ENCODE data around the gene PLEKHG4B.
"Not testable (repeated sequence)": the region's sequence is repeated elsewhere in the genome, so short reads cannot be mapped to it uniquely, and the experiment has no call there.

Gene PLEKHG4B

GRCh38 chr5:191036-191948 lies 99.3 kb downstream of the PLEKHG4B start, which contains the start of gene LRRC14B:
Gene LRRC14B, plus strand, starts transcription at chr5:191495. Its CDS starts 44 bp downstream, at chr5:191539.
- peaks cover 17% of the 10 kb centered on the region for H3K4me1 Mint-ChIP-seq (ENCODE audit: low read depth)
- peak; percentile 48 for DNase-seq
- H3K27ac Mint-ChIP-seq: no peak within 1 kb of the TSS
- H3K27me3 Mint-ChIP-seq: peaks cover 22% of the 10 kb centered on the region
- no peak within 1 kb of the TSS for H3K4me3 Mint-ChIP-seq
- H3K9me3 Mint-ChIP-seq: no peaks in the 10 kb centered on the region
- H3K36me3 Mint-ChIP-seq (ENCODE audit: low read depth): no peaks in the 10 kb centered on the region

GRCh38 chr5:191949-192690 lies 100.2 kb downstream of the PLEKHG4B start:
- no peak for DNase-seq
- Mint-ChIP-seq H3K27me3 (peaks cover 22% of the 10 kb centered on the region), H3K27ac (no peak overlapping the region), H3K4me3 (no peak overlapping the region), H3K9me3 (no peaks in the 10 kb centered on the region), H3K4me1 (ENCODE audit: low read depth) (peaks cover 17% of the 10 kb centered on the region), H3K36me3 (ENCODE audit: low read depth) (no peaks in the 10 kb centered on the region)

GRCh38 chr5:192691-192969 lies 100.7 kb downstream of the PLEKHG4B start:
- Mint-ChIP-seq H3K27ac (no peak overlapping the region), H3K36me3 (ENCODE audit: low read depth) (no peaks in the 10 kb centered on the region), H3K4me1 (ENCODE audit: low read depth) (peaks cover 17% of the 10 kb centered on the region), H3K9me3 (no peaks in the 10 kb centered on the region), H3K27me3 (peaks cover 22% of the 10 kb centered on the region), H3K4me3 (no peak overlapping the region)
- no peak for DNase-seq

- no peaks in the 10 kb centered on the region for H3K36me3 Mint-ChIP-seq (ENCODE audit: low read depth)
- H3K27ac Mint-ChIP-seq: no peak overlapping the region
- H3K4me1 Mint-ChIP-seq (ENCODE audit: low read depth): peaks cover 16% of the 10 kb centered on the region
- DNase-seq: no peak
- no peak overlapping the region for H3K4me3 Mint-ChIP-seq
- H3K9me3 Mint-ChIP-seq: no peaks in the 10 kb centered on the region
- H3K27me3 Mint-ChIP-seq: peaks cover 22% of the 10 kb centered on the region
Measured at GRCh38 chr5:192970-193831, 101.2 kb downstream of the PLEKHG4B start.

- H3K27me3 Mint-ChIP-seq: peaks cover 18% of the 10 kb centered on the region
- DNase-seq: no peak
- H3K4me1 Mint-ChIP-seq (ENCODE audit: low read depth): peaks cover 9% of the 10 kb centered on the region
- H3K4me3 Mint-ChIP-seq: no peak overlapping the region
- no peaks in the 10 kb centered on the region for H3K9me3 Mint-ChIP-seq
- no peak overlapping the region for H3K27ac Mint-ChIP-seq
- H3K36me3 Mint-ChIP-seq (ENCODE audit: low read depth): no peaks in the 10 kb centered on the region
Measured at GRCh38 chr5:194102-194501, 102.1 kb downstream of the PLEKHG4B start.

- Mint-ChIP-seq H3K4me1 (ENCODE audit: low read depth) (peaks cover 9% of the 10 kb centered on the region), H3K27ac (no peak overlapping the region), H3K27me3 (peaks cover 18% of the 10 kb centered on the region), H3K36me3 (ENCODE audit: low read depth) (no peaks in the 10 kb centered on the region), H3K4me3 (no peak overlapping the region), H3K9me3 (no peaks in the 10 kb centered on the region)
- no peak for DNase-seq
Measured at GRCh38 chr5:194603-195209, 102.7 kb downstream of the PLEKHG4B start.

- Mint-ChIP-seq H3K9me3 (no peaks in the 10 kb centered on the region), H3K27ac (no peak overlapping the region)
- DNase-seq: no peak
Measured at GRCh38 chr5:195401-196160, 103.6 kb downstream of the PLEKHG4B start.

GRCh38 chr5:196350-196749 lies 104.4 kb downstream of the PLEKHG4B start:
- Mint-ChIP-seq H3K9me3 (no peaks in the 10 kb centered on the region), H3K36me3 (ENCODE audit: low read depth) (no peaks in the 10 kb centered on the region), H3K27me3 (peaks cover 9% of the 10 kb centered on the region), H3K27ac (no peak overlapping the region), H3K4me1 (ENCODE audit: low read depth) (peaks cover 3% of the 10 kb centered on the region), H3K4me3 (no peak overlapping the region)
- DNase-seq: no peak

More at GRCh38 chr5:195401-196160, 103.6 kb downstream of the PLEKHG4B start:
- H3K36me3 Mint-ChIP-seq (ENCODE audit: low read depth): no peaks in the 10 kb centered on the region
- peaks cover 7% of the 10 kb centered on the region for H3K4me1 Mint-ChIP-seq (ENCODE audit: low read depth)
- H3K4me3 Mint-ChIP-seq: no peak overlapping the region
- peaks cover 13% of the 10 kb centered on the region for H3K27me3 Mint-ChIP-seq

- not testable (repeated sequence) for H3K27me3 Mint-ChIP-seq; DNase-seq; H3K36me3 Mint-ChIP-seq (ENCODE audit: low read depth); H3K9me3 Mint-ChIP-seq; H3K27ac Mint-ChIP-seq; H3K4me3 Mint-ChIP-seq; H3K4me1 Mint-ChIP-seq (ENCODE audit: low read depth)
Measured at GRCh38 chr5:197031-197430, 105.1 kb downstream of the PLEKHG4B start.

GRCh38 chr5:197892-198489 lies 106.0 kb downstream of the PLEKHG4B start:
- Mint-ChIP-seq H3K4me3 (no peak overlapping the region), H3K4me1 (ENCODE audit: low read depth) (peaks cover 3% of the 10 kb centered on the region), H3K27ac (no peak overlapping the region), H3K9me3 (no peaks in the 10 kb centered on the region), H3K36me3 (ENCODE audit: low read depth) (peaks cover 6% of the 10 kb centered on the region), H3K27me3 (no peaks in the 10 kb centered on the region)
- no peak for DNase-seq

- no peak overlapping the region for H3K27ac Mint-ChIP-seq
- peaks cover 11% of the 10 kb centered on the region for H3K36me3 Mint-ChIP-seq (ENCODE audit: low read depth)
- H3K4me3 Mint-ChIP-seq: no peak overlapping the region
- H3K4me1 Mint-ChIP-seq (ENCODE audit: low read depth): peaks cover 3% of the 10 kb centered on the region
- H3K27me3 Mint-ChIP-seq: no peaks in the 10 kb centered on the region
- no peak for DNase-seq
- no peaks in the 10 kb centered on the region for H3K9me3 Mint-ChIP-seq
Measured at GRCh38 chr5:198516-199196, 106.7 kb downstream of the PLEKHG4B start.

GRCh38 chr5:199197-199949 lies 107.4 kb downstream of the PLEKHG4B start:
- Mint-ChIP-seq H3K4me1 (ENCODE audit: low read depth) (peaks cover 3% of the 10 kb centered on the region), H3K4me3 (no peak overlapping the region), H3K36me3 (ENCODE audit: low read depth) (peaks cover 18% of the 10 kb centered on the region), H3K27me3 (no peaks in the 10 kb centered on the region), H3K9me3 (no peaks in the 10 kb centered on the region), H3K27ac (no peak overlapping the region)
- DNase-seq: no peak
